DMS 273 treated with DMSO at 0.1 percent for 48 hours (cell line): ENCODE results near the gene CDK16.

Experiments
- DNase-seq: peaks from one replicate; lab custom pipeline; 2025; lab: John Stamatoyannopoulos, UW

CDK16 gene

GRCh38 chrX:47218280-47218919 lies at the start of gene CDK16:
CDK16 (plus strand) TSS chrX:47218681; CDS start chrX:47223558, 4,877 bp downstream.
- DNase-seq, result peak; percentile 80

GRCh38 chrX:47169273-47169672 lies 49.2 kb upstream of the CDK16 start:
- no peak for DNase-seq

DNA sequence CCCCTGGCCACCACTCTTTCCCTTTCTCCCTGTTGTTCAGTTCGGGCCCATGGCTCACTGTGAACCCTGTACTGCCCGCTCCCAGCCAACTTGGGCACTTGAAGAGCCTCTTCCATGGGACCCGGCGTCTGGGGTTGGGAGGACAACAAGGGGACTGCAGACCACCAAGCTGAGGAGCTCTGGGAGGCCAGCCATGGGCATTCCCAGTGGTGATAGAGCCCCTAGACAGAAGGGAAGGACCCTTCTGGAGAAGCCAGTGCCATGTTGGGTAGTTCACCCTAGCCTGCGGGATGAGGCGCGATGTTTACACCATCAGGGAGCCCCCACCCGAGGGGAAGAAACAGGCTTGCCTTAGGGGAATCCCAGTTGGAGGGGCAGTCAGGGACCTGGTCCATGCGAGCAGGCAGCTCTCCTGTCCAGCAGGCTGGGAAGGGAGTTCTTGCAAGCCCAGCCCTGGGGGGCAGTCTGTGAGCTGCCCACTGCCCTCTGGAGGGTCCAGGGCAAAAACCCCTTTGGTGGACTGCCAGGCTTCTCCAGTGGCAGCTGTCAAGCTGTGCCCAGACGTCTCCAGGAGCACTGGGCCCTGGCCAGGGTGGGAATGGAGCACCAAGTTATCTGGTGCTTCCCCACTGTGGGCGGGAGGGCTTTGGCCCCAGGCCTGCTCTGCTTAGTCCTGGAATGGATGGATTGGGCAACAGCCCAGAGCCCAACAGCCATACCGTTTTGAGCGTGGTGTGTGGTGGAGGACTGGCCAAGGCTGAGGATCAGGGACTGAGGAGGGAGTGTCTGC lies 48.6 kb upstream of the CDK16 start:
- no peak for DNase-seq

DNA sequence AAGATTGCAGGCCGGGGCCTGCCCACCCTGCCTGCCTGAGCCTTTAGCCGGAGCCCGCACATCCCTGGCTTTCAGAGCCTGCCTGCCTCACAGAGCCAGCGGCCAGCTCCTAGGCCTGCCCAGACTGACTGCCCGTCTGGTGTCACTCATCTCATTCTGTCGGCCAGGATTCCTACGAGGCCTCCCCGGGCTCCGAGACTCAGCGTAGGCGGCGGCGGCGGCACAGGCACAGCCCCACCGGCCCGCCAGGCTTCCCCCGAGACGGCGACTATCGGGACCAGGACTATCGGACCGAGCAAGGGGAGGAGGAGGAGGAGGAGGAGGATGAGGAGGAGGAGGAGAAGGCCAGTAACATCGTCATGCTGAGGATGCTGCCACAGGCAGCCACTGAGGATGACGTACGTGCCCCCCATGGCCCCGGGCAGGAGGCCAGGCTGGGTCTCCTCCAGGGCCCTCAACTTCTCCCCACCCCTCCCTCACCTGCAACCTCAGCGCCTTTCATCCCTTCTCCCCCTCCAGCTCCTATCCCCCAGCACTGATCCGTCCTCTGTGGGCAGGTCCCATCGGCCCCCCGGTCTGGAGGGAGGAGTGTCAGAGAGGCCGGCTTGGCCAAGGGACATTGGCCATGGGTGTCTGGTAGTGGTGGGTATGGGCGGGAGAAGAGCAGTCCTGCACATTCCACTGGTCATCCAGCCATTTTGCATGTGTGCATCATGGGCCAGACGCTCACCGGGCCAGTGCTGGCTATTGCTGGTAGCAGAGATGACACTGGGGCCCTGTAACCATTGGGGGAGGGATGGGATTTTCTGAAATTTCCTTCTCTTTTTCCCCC lies 47.4 kb upstream of the CDK16 start:
- DNase-seq, result no peak

DNA sequence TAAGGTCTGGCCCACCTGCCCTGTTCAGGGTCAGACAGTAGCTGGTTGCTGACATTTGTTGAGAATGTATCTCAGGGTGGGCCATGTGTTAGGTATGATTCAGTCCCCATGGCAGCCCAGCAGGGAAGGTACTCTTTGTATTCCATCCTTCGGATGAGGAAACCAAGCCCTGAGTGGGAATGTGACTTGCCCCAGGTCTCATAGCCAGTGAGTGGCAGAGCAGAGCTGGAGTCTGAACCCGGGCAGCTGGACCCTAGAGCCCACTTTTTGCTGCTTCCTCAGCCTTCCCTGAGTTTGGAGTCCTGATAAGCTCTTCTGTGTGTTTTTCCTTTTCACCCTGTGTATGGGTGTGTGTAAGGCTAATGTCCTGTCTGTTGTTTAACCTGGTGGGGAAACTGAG lies 46.5 kb upstream of the CDK16 start:
- DNase-seq, result no peak

DNA sequence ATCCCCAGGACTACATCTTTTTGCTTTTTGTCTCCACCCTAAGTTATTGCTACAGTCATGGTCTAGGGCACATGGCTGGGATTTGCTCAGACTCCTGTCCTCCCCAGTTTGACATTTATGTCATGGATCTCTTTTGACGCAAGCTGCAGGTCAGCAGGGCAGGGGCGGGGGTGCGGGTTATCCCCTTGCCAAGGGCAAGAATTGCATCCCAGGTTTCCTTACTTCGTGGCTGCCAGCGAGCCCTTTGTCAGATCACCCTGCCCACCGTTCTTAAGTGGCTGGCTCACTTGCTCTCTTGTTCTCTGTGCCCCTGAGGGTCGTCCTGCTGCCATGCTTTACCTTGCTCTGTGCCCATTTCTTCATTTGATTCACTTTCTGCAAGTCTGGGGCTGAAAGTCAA lies 45.9 kb upstream of the CDK16 start:
- no peak for DNase-seq

GRCh38 chrX:47172971-47173792 lies 45.3 kb upstream of the CDK16 start:
- DNase-seq, result no peak

DNA sequence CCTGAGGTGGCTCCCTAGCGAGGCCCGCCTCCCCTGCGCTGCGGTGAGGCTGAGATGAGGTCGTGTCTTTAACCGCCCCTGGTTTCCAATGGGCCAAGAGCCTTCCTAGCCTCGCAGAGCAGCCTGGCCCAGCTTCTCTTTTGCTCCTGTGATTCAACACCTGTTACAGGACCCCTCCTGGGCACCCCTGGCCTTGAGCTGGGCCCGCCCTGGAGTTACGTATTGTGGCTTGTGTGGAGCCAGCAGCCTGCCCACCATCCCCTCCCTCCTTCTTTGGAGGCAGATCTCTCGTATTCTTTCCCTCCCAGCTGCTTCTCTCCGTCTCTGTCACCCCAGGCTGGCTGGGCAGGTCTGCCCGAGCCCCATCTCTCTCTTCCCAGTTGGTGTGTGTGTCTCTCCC lies 44.1 kb upstream of the CDK16 start:
- DNase-seq, result no peak

GRCh38 chrX:47174846-47175587 lies 43.5 kb upstream of the CDK16 start:
- no peak for DNase-seq

DNA sequence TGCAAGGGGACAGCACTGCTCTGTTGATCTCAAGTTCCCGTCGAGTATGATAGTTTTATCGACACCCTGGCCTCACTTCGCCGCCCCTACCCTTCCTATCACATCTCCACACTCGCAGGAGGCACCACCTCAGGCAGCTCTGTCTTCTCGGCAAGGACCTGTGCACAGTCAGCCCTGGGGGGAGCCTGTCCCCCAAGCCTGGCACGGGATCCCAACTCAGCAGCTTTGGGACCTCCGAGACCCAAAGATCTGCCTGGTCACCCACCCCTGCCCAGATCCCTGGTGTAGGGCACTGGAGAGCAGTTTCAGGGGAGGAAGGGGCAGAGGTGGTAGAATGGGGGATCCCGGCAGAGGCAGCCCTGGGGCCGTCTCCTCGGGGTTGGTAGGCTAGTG lies 42.9 kb upstream of the CDK16 start:
- DNase-seq, result no peak

- no peak for DNase-seq
These were observed 42.3 kb upstream of the CDK16 start for GRCh38 chrX:47176101-47176740.

DNA sequence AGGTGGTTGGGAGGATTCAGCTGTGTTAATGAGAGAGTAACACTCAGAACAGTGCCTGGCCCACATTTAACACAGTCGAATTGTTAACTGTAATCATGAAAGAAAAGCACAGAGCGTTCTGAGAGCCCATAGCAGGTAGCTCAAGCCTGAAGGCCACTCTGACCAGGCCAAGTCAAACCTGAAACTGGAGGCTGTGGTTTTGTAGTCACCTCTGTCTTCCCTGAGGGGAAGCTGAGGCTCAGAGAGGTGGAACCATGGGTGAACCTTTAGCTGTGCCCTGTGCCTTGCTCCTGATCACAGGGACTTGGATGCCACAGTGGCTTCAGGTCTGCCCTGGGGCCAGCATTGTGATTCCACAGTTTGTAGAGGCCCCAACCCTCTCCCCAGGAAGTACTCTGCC lies 41.4 kb upstream of the CDK16 start:
- DNase-seq, result no peak

DNA sequence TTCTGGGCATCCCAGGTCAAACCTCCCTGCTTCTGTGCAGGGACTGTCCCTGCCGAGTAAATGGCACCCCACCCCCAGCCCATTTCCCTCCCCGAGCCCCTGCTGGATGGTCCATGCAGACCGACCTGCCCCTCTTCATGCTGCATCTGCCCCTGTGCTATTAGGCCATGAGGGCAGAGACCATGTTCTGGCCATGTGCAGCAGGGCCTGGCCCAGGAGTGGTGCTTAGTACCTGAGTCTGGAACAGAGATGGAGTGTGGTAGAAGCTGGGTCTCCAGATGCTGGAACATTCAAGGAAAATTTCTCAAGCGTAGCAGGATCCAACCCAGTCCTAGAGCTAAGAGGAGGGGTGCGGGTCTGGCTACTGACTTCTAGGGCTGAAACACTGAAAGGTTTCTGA lies 40.1 kb upstream of the CDK16 start:
- no peak for DNase-seq

- no peak for DNase-seq
These were observed 39.1 kb upstream of the CDK16 start for GRCh38 chrX:47179221-47179927.

DNA sequence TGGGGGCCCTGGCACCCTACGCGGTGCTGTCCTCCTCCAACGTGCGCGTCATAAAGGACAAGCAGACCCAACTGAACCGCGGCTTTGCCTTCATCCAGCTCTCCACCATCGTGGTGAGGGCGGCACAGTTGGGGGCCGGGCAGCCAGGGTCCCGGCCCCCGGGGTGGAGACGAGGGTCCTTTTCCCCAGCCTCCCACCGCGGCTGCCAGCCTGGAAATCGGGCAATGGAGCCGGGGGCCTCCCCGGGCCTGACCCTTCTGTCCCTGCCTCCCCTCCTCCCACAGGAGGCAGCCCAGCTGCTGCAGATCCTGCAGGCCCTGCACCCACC lies 38.6 kb upstream of the CDK16 start:
- no peak for DNase-seq

GRCh38 chrX:47180346-47180745 lies 38.1 kb upstream of the CDK16 start:
- DNase-seq, result no peak

- no peak for DNase-seq
These were observed 37.2 kb upstream of the CDK16 start for GRCh38 chrX:47181301-47181700.

DNA sequence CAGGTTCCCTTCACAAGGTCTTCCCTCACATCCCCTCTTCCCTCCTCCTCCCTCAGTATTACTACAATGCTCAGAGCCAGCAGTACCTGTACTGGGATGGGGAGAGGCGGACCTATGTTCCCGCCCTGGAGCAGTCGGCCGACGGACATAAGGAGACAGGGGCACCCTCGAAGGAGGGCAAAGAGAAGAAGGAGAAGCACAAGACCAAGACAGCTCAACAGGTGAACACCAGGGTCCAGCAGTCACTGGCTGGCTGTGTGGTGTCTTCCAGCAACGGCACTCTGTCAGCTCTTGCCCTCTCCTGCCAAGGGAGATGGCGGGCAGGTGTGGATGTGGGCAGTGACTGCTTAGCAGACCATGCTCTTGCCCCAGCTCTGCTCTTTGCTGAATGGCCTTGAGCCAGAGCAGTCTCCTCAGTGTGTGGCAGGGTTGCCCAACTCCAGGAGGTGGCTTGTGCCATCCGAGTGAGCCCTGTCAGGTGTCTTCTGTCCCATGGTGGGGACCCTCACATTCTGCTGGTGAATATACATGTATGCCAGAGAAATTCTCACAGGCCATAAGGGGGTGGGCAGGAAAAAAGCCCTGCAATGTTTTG lies 36.3 kb upstream of the CDK16 start:
- no peak for DNase-seq

DNA sequence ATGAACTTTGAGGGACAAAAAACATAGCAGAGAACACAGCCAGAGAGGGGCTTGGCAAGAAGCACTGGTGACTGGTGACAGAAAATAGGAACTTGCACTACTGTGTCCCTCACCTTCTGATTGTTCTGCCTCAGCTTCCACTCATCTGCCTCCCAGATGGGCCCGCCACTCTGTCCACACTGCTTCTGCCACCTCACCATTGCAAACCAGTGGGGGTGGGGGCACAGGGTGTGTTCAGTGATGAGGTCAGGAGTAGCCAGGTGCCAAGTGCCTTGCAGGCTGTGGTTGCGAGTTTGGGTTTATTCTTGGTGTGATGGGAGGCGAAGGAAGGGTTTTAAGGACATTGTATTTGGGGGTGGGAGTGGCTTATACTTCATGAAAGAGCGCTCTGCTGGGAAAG lies 34.0 kb upstream of the CDK16 start:
- no peak for DNase-seq

DNA sequence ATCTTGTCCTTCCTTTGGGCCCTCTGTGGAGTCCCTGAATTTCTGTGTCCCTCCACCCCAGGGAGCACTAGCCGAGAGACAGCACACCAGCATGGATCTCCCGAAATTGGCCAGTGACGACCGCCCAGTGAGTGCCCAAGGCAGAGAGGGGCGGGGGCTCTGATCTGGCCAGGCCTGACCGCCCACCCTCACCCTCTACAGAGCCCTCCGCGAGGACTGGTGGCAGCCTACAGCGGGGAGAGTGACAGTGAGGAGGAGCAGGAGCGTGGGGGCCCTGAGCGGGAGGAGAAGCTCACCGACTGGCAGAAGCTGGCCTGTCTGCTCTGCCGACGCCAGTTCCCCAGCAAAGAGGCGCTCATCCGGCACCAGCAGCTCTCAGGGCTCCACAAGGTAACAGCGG lies 33.2 kb upstream of the CDK16 start:
- no peak for DNase-seq
